Germinal center (tissue), 1 donor: ENCODE measurements around the gene ZXDC.

Experiments used
- DNase-seq: peaks from one replicate; pipeline ENCODE4 v3.0.0; 2012; ENCODE audit warnings: mixed read lengths, low spot score

Gene ZXDC

DNA sequence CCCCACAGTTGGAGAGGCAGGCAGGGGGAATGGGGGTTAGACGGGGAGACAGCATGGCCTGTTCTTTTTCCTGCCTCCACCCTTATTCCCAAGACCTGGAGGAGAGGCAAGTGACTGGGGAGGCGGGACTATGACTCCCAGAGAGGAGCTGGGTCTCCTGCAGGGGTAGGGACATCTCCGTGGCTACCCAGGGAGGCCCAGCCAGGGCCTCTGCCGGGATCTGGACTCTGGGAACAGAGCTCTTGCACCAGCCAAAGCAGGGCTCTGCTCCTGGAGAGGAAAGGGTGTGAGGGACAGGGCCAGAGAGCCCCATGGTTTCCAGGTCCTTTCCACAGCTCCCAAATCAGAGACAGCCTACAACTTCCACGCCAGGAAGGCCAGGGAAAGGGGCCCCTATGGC, 58.2 kb downstream of the ZXDC start:
- DNase-seq: no peak

DNA sequence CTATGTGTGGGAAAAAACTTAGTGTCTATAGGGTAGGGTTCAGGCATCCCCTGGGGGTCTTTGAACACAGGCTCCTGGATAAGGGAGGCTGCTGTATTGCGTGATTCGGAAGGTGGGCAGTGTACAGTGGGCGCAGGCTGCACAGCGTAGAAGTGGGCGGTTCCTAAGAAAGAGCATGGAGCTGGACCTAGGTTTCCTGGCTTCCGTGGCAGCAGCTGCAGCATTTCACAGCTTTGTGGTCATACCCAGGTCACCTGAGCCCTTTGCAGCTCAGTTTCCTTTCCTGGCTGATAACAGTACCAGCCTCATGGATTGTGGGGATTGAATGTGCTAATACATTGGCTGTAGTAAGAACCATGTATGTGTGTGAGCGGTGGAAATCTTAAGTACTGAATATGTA, 58.7 kb downstream of the ZXDC start:
- no peak for DNase-seq

DNA sequence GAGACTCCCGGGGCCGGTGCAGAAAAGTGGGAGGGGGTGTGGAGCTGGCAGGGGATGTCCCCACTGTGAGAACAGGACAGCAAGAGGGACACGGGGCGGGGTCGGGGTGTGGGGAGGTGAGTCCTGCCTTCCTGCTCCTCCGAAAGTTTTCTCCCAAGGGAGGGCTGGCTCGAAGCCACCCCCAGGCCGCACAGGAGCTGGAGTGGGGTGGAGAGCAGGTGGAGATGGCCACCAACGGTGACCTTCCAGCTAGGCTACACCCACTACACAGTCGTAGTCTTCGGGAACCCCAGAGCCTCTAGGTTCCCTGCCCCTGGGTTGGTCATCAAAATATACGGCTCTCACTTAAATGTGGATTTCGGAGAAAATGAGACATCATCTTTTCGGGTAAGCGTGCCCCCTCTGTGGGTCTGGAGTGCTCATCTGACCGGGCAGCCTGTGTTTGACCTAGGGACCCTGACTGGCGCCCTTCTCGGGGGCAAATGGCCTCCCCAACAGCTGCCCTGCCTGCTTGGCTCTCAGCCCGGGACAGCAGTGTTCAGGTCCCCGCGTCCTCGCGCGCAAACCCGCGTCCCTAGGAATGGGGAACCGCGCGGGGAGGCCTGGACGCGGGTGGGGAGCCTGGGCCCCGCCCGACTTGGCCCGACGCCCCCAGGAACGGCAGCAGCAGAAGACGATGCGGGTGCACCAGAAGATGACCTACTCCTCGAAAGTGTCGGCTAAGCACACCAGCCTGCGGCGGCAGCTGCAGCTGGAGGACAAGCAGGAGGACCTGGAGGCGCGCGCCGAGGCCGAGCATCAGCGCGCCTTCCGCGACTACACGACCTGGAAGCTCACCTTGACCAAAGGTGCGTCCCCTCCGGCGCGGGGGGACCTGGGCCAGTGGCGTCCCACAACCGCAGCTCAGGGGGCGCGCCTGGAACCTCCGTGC, 59.8 kb downstream of the ZXDC start:
- no peak for DNase-seq

- no peak for DNase-seq
Observed at GRCh38 chr3:126414961-126415660, 60.6 kb downstream of the ZXDC start.

DNA sequence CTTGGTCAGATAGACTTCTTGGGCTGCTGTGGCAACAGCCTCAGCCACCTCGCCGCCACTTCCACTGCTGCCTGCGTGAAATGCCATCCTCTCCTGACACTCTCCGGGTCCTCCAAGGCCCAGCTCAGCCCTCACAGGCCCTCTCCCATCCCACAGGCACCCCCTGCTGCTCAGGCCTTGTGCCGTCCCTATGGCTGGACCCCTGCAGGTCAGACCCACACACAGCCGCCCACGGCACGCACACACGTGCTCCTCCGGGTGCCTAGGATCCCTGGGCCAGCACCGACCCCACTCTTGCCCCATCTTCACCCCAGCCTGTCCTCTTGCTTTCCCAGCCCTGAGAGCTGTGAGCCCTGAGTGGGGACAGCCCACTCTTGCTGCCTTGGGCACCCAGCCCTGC, 61.3 kb downstream of the ZXDC start:
- no peak for DNase-seq

GRCh38 chr3:126413693-126414080, 62.0 kb downstream of the ZXDC start:
- no peak for DNase-seq

- no peak for DNase-seq
Observed at GRCh38 chr3:126412841-126413692, 62.6 kb downstream of the ZXDC start.

GRCh38 chr3:126408099-126408498, 67.6 kb downstream of the ZXDC start:
- no peak for DNase-seq

DNA sequence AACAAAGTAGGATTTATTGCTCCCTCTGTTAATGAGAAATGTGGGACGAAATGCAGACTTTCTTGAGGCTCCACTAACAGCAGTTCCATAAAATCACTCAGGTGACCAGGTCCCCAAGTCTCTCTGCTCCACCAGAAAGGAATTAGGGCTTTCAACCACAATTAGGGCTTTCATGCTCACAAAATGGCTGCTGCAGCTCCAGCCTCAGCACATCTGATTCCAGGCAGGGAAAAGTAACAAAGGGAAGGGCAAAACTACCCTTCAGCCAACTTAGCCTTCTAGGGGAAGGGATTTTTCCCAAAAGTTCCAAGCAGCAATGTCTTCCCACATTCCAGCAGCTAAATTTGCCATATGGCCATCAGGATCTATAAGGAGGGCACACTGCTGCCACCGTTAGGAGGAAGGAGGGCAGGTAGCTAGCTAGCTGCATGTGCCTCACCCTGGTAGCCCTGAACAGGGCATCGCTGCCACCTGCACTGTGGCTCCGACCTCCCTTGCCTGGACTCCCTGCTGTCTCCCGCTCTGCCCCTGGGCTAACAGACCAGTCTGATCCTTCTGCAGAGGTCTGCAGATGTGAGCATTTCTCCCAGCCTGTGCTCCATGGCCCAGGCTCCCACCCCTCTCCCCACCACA, 68.2 kb downstream of the ZXDC start:
- DNase-seq: no peak

DNA sequence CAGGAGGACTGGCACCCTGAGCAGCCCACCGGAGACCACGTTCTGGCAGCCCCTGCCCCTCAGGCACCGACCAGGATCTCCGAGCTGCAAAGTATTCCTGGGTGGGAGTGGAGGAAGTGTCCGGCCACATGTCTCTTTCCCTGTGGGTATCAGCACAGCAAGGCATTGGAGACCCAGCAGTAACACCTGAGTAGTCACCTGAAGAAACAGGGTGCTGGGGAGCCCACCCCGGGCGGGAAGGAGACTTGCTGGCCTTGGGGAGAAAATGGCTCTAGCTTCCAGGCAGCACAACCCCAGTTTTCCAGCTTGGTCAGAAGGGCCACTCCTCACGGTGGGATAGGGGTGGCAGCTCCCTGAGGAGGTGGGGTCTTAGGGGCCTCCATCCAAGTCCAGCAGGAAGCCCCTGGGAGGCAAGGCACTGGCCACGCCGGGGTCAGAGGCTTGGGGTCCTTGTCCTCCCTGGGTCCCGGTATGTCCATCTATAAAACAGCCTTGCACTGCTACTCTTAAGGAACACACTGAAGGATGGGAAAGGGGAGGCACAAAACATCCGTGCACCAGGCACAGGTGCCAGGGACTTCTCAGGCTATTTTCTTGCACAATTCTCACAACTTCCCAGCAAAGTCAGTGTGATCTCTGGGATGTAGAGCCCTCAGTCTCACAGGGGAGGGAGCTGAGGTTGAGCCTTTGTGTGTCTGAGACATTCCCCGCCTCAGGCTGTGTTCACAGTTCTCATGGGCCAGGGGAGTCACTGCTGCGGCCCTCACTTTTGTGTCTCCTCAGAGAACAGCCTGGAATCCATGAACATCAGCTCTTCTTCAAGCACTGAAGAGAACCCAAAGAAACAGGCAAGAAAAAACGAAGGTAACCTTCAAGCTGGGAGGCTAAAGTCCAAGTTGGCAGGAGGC, 69.0 kb downstream of the ZXDC start:
- DNase-seq: no peak

DNA sequence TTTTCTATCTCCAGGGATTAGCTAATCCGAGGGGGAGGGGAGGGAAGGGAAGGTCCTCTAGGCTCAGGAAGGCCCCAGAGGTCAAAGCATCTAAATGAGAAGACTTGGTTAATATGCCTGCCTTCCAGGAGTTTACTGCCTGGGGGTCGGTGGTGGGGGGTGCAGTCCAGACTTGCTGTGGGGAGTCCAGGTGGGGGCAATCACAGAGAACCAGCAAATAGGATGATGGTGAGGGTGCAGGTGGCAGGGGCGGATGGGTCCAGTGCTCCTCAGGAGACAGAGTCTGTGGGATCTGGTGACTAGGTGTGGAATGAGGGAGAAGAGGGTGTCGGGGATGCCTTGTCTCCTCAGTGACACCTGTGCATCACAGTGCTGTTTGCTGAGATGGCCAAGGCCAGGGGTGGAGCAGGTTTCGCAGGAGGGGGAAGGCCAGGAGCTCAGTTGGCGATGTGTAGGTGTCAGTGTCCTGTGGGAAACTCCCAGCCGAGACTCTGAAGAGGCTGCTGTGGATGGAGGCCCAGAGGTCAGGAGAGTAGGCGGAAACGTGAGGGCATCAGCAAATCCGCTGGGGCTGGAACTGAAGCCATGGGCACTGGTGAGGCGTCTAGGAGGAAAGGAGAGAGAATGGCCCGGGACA, 72.9 kb downstream of the ZXDC start:
- DNase-seq: no peak

- no peak for DNase-seq
Observed at GRCh38 chr3:126402178-126402577, 73.5 kb downstream of the ZXDC start.

GRCh38 chr3:126401611-126402160, 74.0 kb downstream of the ZXDC start:
- DNase-seq: no peak

DNA sequence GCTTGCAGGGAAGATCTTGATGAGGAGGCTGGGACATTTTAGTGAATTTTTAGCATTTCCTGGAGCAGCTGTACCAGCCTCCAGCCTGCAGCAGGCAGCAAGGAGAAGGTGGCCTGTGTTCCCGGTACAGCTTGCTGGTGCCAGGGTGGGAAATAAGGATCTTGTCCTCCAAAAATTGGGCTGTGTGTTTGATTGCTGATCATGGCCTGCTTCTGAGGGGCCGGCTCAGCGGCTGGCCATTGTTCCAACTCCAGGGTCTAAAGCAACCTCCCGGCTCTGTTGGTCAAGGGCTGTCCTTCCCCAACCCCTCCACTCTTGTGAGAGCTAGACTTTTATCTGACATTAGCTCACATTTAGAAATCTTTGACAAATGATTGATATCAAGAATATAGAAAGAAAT, 75.9 kb downstream of the ZXDC start:
- DNase-seq: no peak

DNA sequence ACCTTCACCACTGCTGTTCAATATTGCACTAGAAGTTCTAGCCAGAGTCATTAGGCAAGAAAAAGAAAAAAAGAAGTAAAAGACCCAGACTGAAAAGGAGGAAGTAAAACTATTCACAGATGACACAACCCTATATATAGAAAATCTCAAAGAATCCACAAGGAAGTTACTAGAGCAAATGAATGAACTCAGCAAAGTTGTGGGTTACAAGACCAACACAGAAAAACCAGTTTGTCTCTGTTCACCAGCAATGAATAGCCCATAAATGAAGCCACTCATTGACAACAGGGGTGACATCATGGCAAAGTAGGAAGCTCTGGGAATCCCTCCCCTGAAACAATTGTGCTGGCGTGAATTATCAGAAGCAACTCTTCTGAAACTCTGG, 76.3 kb downstream of the ZXDC start:
- no peak for DNase-seq

DNA sequence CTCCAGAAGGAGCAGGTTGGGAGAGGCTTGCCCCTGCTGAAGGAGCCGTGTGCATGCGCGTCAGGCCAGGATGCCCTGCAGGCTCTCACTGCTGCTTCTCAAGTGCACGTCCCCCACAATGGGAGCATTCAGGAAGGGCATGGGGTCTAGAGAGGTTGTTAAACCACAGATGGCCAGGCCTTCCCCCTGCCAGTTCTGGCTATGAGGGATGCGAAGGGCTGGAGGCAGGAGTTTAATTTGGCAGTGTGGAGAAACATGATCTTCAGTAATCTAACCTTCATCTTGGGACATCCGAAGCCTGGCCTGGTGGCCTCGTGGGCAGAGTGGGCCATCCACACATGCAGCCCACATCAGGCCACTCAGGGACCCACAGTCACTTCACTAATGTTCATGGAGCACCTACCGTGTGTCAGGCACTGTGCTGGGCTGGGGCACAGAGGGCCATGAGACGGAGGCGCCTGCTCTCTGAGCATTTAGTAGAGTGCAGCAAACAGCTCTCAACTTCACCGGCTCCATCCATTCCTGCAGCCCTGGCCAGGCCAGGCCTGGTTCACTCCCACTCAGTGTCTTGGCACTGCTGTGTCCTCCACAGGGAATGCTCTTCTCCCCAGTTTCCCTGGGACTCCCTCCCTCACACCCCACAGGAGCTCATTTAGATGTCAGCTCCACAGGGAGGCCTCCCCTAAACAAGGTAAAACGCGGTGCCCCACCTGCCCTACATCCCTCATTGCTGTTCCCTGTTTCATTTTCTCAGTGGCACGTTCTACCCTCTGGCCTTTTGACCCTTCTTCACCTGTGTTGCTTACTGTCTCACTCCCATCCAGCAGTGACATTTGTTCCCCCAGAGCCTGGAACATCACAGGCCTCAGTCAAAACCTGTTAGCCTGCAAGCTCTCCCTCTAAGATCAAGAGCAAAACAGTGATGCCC, 77.0 kb downstream of the ZXDC start:
- no peak for DNase-seq

DNA sequence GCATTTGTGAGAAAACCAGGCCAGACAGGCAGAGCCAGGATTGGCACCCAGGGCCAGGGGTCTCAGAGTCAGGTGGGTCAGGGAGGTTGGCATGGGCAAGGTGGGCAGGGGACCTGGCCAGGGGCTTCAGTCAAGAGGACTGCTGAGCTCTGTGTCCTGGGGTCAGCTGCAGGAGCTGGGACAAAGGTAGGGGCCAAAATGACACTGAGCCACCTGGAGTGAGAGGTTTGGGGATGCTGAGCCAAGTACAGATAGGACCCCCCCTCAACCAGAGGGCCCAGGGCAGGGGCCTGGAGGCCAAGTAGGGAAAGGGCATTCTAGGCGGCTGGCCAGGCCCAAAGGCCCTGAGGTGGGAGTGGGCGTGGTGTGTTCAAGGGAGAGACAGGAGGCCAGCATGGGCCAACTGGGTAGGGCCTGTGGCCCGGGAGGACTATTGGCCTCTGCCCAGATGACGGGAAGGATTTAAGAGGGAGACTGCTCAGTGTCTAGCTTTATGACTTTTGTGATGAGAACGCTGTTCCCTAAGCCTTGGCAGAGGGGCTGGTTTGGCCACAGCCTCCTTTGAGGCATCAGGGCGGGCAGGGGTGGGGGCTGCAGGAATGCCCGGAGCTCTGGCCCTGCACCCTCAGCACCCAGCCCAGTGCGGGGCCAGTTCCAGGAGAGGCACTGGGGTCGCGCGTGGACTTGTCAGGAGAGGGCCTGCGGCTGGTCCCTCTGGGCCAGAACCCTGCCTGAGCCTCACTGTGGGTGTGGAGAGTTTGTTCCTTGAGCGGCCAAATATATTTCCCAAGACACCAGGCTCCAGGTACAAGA, 77.9 kb downstream of the ZXDC start:
- DNase-seq: no peak

GRCh38 chr3:126396536-126396935, 79.2 kb downstream of the ZXDC start:
- no peak for DNase-seq
